ENCODE data around the gene SYT1.

SYT1 gene

GRCh38 chr12:79454338-79454843 is 589.8 kb downstream of the SYT1 start:
- DNase-seq: no peak

- DNase-seq: no peak
Measured at GRCh38 chr12:79455286-79455685, 590.7 kb downstream of the SYT1 start.

- DNase-seq: no peak
Measured at GRCh38 chr12:79482323-79482722, 617.7 kb downstream of the SYT1 start.

DNA sequence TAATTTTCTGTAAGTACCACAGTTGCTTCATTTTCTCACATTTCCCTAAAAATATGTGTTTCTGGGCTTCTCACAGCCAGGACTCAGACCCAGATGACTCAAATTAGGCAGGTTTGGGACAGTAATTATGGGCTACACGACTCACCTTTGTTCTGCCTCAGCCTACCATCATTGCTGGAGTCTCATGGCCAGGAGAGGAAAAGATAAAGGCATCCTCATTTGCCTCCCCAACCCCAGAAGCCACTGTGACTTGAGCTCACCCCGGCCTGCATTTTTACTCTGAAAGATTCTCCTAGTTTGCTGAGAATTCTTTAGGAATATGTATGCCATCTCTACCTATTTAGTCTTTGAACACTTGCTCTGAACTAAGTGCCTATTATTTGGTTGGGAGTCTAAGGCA is 618.3 kb downstream of the SYT1 start:
- no peak for DNase-seq

DNA sequence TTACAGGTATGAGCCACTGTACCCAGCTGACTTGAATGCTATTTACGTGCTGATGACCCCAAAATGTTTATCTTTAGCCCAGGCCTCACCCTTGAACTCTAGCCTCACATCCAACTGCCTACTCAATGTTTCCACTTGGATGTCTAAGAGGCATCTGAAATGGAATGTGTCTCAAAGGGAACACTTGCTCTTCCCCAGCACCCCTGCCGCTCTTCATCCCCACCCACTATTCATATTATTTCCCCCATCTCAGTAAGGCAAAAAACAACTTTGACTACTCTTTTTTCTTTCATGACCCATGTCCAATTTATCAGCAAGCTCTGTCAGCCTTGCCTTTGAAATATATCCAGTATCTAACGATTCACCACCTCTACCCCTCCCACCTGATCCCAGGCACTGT is 621.6 kb downstream of the SYT1 start:
- DNase-seq: no peak

GRCh38 chr12:79487386-79488110 is 623.0 kb downstream of the SYT1 start:
- DNase-seq: no peak
